ENCODE results near the gene SLC16A8. TPM values are rescaled to one million over a fixed set of nuclear protein-coding genes. Genes with fewer than 3 reads are reported as not detected.

Gene SLC16A8
- total and polyA plus RNA-seq, 10 of the 15 experiments (the other 5 are each of a cell fraction or from before 2014, with no cell fraction given) = not detected

DNA sequence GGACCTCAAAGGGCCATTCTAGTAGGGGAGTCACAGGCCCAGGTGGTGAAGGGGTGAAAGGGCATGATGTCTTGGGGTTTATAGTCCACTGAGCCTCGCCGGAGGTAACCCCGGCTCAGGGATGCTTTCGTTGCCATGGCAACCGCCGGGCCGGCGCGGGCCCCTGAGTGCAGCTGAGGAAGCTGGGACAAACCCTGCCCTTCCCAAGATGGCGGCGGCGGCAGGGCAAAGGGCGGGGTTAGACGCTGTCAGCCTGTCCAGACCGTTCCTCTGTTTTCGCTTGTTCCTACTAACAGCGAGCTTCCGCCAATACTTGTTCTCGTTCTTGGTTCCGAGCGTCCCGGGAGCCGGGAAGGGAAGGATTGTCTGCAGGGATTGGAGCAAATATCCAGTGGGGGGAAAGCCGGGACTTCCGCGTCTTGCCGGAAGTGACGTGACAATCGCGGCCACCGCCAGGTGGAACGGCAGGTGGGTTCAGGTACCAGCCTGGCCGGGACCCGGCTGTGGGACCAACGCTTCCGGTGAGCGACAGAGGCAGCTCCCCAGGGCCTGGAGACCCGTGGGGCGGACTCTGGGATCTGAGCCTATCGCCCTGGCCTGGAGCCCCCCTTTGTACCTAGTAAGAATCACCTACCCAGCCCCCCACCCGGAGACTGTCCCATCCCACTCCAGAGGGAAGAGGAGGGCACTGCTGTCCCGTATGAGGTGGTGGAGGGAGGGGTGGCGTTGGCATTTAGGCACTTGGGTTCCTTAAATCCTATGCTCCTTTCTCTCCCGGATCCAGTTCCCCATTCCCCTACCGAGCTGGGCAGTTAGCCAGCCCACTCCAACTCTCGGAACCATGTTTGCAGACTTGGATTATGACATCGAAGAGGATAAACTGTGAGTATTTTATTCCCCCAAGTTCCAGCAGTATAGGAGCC lies 26.8 kb downstream of the SLC16A8 start, which contains the start of gene PICK1 (continued):
- TF ChIP-seq CBX3 (IDR thresholded peaks at IDR 0.05; ENCODE audit: borderline replicate concordance, low read depth) (no peak), RBBP5 (conservative IDR thresholded peaks at IDR 0.05) (no peak), HCFC1 (IDR thresholded peaks at IDR 0.05; ENCODE audit: low read length) (peak; percentile 61; the same call in 1 of the 2 replicates), IKZF1 (conservative IDR thresholded peaks at IDR 0.05) (peak; percentile 88), BHLHE40 (IDR thresholded peaks at IDR 0.05; ENCODE audit: borderline replicate concordance in 1 of 2, low read depth in 2 of 2, low read length in 1 of 2) (0 out of 4 replicates have a peak, but pooled peaks of 1 of the 2 experiments have one; percentile 7), RB1 (IDR thresholded peaks at IDR 0.05; ENCODE audit: borderline replicate concordance) (peak; percentile 85), CREM (IDR thresholded peaks at IDR 0.05; ENCODE audit: low read depth) (peak; percentile 96), IRF4 (IDR thresholded peaks at IDR 0.05; ENCODE audit: low read depth, low read length) (no peak), BACH1 (IDR thresholded peaks at IDR 0.05; ENCODE audit: borderline replicate concordance) (no peak), ZNF384 (IDR thresholded peaks at IDR 0.05; ENCODE audit: borderline replicate concordance, low read depth, low read length) (no peak), STAT1 (conservative IDR thresholded peaks at IDR 0.05) (0 out of 2 replicates have a peak, but pooled peaks have one; percentile 82), IKZF2 (IDR thresholded peaks at IDR 0.05) (peak in 1 of 2 experiments; percentile 44; a peak in 1 of 4 replicates), SMARCA5 (IDR thresholded peaks at IDR 0.05) (0 out of 2 replicates have a peak, but pooled peaks have one; percentile 21), RFX5 (IDR thresholded peaks at IDR 0.05; ENCODE audit: low read depth, low read length) (peak; percentile 79)
- TF ChIP-seq, protein P1, sequence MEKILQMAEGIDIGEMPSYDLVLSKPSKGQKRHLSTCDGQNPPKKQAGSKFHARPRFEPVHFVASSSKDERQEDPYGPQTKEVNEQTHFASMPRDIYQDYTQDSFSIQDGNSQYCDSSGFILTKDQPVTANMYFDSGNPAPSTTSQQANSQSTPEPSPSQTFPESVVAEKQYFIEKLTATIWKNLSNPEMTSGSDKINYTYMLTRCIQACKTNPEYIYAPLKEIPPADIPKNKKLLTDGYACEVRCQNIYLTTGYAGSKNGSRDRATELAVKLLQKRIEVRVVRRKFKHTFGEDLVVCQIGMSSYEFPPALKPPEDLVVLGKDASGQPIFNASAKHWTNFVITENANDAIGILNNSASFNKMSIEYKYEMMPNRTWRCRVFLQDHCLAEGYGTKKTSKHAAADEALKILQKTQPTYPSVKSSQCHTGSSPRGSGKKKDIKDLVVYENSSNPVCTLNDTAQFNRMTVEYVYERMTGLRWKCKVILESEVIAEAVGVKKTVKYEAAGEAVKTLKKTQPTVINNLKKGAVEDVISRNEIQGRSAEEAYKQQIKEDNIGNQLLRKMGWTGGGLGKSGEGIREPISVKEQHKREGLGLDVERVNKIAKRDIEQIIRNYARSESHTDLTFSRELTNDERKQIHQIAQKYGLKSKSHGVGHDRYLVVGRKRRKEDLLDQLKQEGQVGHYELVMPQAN (conservative IDR thresholded peaks at IDR 0.05) = peak; percentile 58; the same call in 1 of the 2 replicates
- TF ChIP-seq, protein P2, sequence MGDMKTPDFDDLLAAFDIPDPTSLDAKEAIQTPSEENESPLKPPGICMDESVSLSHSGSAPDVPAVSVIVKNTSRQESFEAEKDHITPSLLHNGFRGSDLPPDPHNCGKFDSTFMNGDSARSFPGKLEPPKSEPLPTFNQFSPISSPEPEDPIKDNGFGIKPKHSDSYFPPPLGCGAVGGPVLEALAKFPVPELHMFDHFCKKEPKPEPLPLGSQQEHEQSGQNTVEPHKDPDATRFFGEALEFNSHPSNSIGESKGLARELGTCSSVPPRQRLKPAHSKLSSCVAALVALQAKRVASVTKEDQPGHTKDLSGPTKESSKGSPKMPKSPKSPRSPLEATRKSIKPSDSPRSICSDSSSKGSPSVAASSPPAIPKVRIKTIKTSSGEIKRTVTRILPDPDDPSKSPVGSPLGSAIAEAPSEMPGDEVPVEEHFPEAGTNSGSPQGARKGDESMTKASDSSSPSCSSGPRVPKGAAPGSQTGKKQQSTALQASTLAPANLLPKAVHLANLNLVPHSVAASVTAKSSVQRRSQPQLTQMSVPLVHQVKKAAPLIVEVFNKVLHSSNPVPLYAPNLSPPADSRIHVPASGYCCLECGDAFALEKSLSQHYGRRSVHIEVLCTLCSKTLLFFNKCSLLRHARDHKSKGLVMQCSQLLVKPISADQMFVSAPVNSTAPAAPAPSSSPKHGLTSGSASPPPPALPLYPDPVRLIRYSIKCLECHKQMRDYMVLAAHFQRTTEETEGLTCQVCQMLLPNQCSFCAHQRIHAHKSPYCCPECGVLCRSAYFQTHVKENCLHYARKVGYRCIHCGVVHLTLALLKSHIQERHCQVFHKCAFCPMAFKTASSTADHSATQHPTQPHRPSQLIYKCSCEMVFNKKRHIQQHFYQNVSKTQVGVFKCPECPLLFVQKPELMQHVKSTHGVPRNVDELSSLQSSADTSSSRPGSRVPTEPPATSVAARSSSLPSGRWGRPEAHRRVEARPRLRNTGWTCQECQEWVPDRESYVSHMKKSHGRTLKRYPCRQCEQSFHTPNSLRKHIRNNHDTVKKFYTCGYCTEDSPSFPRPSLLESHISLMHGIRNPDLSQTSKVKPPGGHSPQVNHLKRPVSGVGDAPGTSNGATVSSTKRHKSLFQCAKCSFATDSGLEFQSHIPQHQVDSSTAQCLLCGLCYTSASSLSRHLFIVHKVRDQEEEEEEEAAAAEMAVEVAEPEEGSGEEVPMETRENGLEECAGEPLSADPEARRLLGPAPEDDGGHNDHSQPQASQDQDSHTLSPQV (IDR thresholded peaks at IDR 0.05) = peak; percentile 99
- TF ChIP-seq, protein P3, sequence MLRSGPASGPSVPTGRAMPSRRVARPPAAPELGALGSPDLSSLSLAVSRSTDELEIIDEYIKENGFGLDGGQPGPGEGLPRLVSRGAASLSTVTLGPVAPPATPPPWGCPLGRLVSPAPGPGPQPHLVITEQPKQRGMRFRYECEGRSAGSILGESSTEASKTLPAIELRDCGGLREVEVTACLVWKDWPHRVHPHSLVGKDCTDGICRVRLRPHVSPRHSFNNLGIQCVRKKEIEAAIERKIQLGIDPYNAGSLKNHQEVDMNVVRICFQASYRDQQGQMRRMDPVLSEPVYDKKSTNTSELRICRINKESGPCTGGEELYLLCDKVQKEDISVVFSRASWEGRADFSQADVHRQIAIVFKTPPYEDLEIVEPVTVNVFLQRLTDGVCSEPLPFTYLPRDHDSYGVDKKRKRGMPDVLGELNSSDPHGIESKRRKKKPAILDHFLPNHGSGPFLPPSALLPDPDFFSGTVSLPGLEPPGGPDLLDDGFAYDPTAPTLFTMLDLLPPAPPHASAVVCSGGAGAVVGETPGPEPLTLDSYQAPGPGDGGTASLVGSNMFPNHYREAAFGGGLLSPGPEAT (IDR thresholded peaks at IDR 0.05; ENCODE audit: low read depth) = peak; percentile 68
- TF ChIP-seq, protein P4, sequence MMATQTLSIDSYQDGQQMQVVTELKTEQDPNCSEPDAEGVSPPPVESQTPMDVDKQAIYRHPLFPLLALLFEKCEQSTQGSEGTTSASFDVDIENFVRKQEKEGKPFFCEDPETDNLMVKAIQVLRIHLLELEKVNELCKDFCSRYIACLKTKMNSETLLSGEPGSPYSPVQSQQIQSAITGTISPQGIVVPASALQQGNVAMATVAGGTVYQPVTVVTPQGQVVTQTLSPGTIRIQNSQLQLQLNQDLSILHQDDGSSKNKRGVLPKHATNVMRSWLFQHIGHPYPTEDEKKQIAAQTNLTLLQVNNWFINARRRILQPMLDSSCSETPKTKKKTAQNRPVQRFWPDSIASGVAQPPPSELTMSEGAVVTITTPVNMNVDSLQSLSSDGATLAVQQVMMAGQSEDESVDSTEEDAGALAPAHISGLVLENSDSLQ (IDR thresholded peaks at IDR 0.05) = peak; percentile 49; the same call in 1 of the 2 replicates

All from GM12878 (cell line).